ENCODE data around the gene RASL11B.

Gene RASL11B

DNA sequence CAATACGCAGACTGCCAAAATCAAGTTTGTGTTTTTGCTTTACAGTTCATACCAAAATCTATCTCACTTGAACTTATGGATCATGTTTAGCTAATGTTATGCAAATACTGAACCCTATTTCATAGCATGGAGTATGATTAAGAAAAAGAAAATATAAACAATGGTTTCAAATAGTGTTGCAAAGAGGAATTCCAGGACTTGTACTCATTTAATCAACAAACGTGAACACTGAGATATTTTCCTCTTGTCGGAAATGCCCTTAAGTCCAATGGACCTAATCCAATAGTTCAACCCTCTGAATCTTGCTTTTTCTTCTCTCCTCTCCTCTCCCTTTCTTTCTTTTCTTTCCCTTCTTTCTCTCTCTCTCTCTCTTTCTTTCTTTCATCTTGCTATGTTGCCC lies 30.8 kb downstream of the RASL11B start:
- TF ChIP-seq POLR2A (IDR thresholded peaks at IDR 0.05; ENCODE audit: low read length) (no peak), GATA1 (IDR thresholded peaks at IDR 0.05; ENCODE audit: low read depth, low read length) (no peak)
- DNase-seq: no peak

DNA sequence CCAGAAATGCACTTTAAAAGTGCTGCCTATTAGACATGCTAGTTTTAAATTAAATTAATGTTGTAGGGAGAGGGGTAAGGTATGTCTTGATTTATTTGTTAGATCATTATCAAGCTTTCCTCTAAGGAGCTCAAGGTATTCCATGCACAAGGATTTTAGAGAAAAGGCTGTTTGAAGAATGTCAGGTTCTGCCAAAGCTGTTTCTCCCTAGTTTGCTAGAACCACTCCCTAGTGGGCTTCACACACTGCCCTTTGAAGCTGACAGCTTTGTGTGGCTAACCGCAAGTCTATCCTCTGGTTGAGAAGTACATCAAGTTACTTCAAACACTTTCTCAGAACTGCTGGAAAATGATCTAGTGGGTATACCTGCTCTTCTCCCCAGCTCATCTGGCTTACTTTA lies 32.3 kb downstream of the RASL11B start:
- TF ChIP-seq GATA1 (IDR thresholded peaks at IDR 0.05; ENCODE audit: low read depth, low read length) (no peak), POLR2A (IDR thresholded peaks at IDR 0.05; ENCODE audit: low read length) (no peak)
- DNase-seq: no peak

DNA sequence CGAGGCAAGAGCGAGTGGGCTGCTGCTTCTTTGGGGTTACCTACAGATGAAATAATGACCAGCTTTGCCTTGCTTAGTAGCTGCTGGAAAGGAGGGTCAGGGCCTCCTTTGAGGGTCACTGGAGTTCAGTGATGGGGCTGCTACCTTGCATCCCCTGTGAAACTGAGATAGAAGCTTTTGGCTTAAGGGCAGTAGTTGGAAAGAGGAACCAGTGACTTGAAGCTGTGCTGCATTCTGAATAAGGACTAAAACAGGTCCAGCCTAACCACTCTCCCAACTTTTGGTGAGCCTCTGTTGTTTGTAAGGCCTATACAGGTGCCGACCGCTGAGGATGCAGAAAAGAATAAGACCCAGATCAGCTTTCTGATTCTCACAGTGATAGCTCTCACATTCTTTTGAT lies 41.2 kb downstream of the RASL11B start:
- TF ChIP-seq GATA1 (IDR thresholded peaks at IDR 0.05; ENCODE audit: low read depth, low read length): no peak
- TF ChIP-seq POLR2A (IDR thresholded peaks at IDR 0.05; ENCODE audit: low read length): no peak
- DNase-seq: no peak

DNA sequence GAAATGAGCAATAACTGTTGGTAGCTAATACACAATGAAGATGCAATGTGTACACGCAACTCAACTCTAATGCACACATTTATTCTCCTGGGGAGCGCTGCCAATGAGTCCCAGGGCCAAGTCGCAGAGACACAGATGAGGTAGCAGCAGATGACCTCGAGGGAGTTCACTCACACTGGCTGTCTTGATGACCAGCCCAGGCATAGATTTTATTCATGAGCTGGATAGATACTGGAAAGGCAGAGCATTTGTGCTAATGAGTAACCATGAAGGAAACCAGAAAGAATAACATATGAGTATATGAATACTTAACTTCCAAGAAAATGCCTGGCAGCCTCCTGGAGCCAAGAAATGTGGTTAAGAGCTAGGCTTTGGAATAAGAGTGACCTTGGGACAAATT lies 42.3 kb downstream of the RASL11B start:
- DNase-seq: no peak
- no peak for TF ChIP-seq GATA1 (IDR thresholded peaks at IDR 0.05; ENCODE audit: low read depth, low read length)
- TF ChIP-seq POLR2A (IDR thresholded peaks at IDR 0.05; ENCODE audit: low read length): no peak

DNA sequence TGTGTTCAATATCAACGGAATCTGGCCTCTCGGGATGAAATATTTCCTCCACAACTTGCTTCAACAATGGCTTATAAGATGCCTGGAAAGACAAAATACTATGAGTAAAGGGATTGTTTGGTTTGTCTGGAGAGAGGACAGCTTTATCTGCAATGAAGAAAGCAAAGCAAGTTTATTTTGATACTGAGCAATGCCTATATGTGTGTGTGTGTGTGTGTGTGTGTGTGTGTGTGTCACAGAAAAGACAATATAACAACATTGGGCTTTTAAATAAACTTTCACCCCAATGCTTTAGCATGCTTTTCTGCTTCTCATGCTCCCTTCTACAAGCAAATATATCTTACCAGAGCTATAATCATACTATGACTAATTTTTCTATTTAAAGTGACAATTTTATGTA lies 45.4 kb downstream of the RASL11B start:
- no peak for DNase-seq
- no peak for TF ChIP-seq GATA1 (IDR thresholded peaks at IDR 0.05; ENCODE audit: low read depth, low read length)
- no peak for TF ChIP-seq POLR2A (IDR thresholded peaks at IDR 0.05; ENCODE audit: low read length)

DNA sequence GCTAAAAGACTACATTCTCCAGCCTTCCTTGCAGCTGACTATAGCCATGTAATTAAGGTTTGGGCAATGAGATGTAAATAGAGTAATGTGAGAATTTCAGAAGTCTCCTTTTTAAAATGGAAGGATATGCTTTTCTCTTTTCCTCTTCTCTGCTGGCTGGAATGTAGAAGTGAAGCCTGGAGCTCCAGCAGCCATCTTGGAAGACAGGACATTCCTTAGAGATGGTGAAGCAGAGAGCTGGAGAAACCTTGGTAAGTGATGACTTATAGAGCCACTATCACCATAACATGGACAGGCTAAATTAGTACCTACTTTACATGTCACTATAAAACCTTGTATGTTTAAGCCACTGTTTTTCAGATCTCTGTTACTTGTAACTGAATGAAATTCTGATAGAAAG lies 48.0 kb downstream of the RASL11B start:
- no peak for DNase-seq

DNA sequence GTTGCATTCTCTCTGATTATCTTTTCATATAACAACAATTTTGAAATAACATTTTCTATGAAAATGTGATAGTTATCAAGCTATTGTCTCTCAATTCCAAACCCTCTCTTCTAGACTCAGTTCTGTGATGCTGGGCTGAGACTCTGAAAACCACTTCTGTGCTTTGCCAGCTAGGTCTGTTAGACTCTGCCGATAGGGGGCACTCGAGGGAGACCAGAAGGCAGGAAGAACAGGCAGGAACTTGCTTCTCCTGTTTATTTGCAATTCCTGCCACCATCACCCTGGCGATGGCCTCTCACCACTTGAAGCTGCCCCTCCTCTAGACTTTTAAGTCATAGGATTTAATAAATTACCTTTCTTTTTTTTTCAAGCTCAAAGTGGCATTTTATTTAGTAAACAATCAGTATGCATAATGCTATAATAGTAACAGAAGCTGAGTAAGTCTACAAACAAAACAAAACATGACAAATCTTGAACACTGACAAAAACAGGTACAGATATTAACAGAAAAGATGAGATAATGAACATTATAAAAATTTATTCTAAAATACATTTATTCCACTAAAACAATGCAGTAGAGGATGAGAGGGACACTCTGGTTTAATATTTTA lies 49.7 kb downstream of the RASL11B start:
- DNase-seq: peak; percentile 62 to 74
- TF ChIP-seq POLR2A (IDR thresholded peaks at IDR 0.05; ENCODE audit: low read length) (no peak), GATA1 (IDR thresholded peaks at IDR 0.05; ENCODE audit: low read depth, low read length) (no peak)

More for the DNA sequence above, 48.0 kb downstream of the RASL11B start:
- TF ChIP-seq POLR2A (IDR thresholded peaks at IDR 0.05; ENCODE audit: low read length) (no peak), GATA1 (IDR thresholded peaks at IDR 0.05; ENCODE audit: low read depth, low read length) (no peak)

DNA sequence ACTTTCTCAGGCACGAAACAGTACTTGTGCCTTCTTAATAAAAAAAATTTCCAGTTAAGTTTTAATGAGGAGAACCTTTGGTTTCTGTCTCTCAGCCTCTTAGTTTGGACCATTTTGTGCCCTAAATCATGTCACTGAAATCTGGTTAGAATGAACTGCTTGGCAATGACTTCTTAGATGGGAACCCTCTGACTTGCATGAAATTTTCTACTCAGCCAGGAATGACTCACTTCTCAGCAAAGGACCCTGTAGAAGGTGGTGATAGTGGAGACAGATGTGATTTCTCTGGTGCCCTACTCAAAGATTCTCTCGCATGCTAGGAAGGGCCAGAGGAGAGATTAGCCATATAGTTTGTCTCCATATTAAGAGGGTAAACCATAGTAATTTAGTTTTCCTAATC lies 50.5 kb downstream of the RASL11B start:
- TF ChIP-seq POLR2A (IDR thresholded peaks at IDR 0.05; ENCODE audit: low read length) (no peak), GATA1 (IDR thresholded peaks at IDR 0.05; ENCODE audit: low read depth, low read length) (no peak)
- DNase-seq: no peak

DNA sequence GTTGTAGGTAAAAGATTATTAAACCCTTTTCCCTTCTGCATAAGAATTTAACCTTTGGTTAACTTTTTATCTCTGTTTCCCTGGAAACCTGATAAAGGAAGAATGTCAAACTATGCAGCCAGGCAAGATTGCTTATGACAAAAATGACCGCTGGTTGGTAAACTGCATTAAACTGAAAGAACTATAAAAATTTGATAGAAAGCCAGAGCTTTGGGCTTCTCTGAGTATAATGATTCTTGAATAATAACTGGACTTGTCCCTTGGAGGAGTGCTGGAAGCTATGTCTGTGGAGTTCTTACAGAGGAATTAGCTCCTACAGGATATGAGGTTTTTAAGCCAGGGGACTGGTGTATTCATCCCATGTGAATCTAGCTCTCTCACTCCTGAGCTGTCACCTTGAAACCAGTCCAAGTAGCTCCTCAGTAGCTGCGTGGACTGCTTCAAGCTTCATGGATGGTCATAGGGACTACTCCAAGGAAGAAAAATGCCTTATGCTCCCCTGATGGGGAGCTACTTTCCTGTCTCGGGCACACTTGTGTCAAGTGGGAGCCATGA lies 52.0 kb downstream of the RASL11B start:
- DNase-seq: no peak

DNA sequence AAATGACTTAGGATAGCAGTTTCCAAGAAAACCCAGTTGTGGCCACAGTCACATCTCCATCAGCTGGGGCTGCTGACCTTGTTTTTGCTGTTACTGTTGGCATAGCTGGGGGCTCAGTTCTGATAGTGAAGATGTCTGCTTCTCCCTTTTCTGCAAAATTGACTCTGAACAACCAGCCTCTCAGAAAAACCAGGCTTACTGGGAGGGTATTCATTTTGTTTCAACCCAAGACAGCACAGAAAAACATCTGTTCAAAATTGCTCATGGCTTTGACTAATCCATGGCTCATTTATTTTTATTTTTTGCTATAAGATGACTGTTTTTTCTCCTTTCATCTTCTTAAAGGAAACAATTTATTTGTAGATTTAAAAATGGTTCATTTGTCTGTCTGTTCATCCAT lies 53.1 kb downstream of the RASL11B start:
- DNase-seq: no peak
- TF ChIP-seq GATA1 (IDR thresholded peaks at IDR 0.05; ENCODE audit: low read depth, low read length) (no peak), POLR2A (IDR thresholded peaks at IDR 0.05; ENCODE audit: low read length) (no peak)

More for the DNA sequence above, 52.0 kb downstream of the RASL11B start:
- TF ChIP-seq POLR2A (IDR thresholded peaks at IDR 0.05; ENCODE audit: low read length) (no peak), GATA1 (IDR thresholded peaks at IDR 0.05; ENCODE audit: low read depth, low read length) (no peak)

DNA sequence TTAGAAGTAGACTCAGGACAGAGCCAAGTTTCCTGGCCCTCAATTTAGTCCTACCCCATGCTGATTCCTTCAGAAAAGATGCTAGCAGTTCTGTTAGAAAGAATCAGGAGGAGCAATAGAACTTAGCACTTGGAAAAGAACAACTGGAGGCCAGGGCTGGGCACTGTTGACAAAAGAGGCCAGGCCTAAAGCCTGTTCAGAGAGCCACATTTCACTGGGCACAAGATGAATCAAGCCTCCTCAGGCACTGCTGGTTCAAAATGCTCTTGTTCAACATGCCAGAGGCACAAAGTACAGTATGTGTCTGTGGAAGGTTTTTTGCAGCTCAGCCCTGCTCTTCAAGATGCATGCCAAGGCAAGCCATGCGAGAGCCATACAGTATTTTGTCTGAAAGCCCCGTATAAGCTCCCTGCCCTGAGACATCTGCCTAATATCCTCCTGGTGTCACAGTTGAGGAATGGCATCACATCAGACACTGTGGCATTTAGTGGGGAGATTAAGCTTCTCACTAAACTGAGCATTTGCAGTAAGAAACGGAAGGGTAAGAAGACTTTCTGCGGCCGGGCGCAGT lies 53.7 kb downstream of the RASL11B start:
- TF ChIP-seq GATA1 (IDR thresholded peaks at IDR 0.05; ENCODE audit: low read depth, low read length) (no peak), POLR2A (IDR thresholded peaks at IDR 0.05; ENCODE audit: low read length) (no peak)
- DNase-seq: no peak
